Astrocyte (in vitro differentiated cells and primary cell): ENCODE data around the gene CCNB2. TPM values are rescaled to one million over a fixed set of nuclear protein-coding genes. Genes with fewer than 3 reads are reported as not detected.

ENCODE experiments used
- DNase-seq: peaks from one replicate; pipeline ENCODE4 v3.0.0-alpha.2; 2010; ENCODE audit warnings: low read depth
- FAIRE-seq: peaks from 2 replicates; lab custom pipeline; 2011; peaks lifted over from hg19 to GRCh38; lab: Jason Lieb, UNC
- H2AFZ ChIP-seq: 2 replicates; pipeline ENCODE4 v1.6.0; 2012; ENCODE audit warnings: low read depth, low read length, inconsistent platforms
- H3K27ac ChIP-seq: 2 replicates; pipeline ENCODE4 v1.5.1; 2011; ENCODE audit warnings: low read depth, low read length, inconsistent platforms
- H3K27me3 ChIP-seq: 2 replicates; pipeline ENCODE4 v1.6.0; 2011; ENCODE audit warnings: low read length, inconsistent platforms; ENCODE audit not compliant: insufficient read depth
- H3K36me3 ChIP-seq: 2 replicates; pipeline ENCODE4 v1.5.1; 2011; ENCODE audit warnings: low read length, inconsistent platforms; ENCODE audit not compliant: insufficient read depth
- H3K4me1 ChIP-seq: 2 replicates; pipeline ENCODE4 v1.5.1; 2011; ENCODE audit warnings: low read length, inconsistent platforms; ENCODE audit not compliant: insufficient read depth
- H3K4me2 ChIP-seq: 2 replicates; pipeline ENCODE4 v1.6.0; 2012; ENCODE audit warnings: low read length, inconsistent platforms
- H3K4me3 ChIP-seq: 2 replicates; pipeline ENCODE4 v1.5.1; 2011; ENCODE audit warnings: low read depth, mild to moderate bottlenecking, low read length, inconsistent platforms; ENCODE audit not compliant: insufficient read depth
- H3K79me2 ChIP-seq: 2 replicates; pipeline ENCODE4 v1.6.0; 2012; ENCODE audit warnings: mild to moderate bottlenecking, low read length, inconsistent platforms; ENCODE audit not compliant: insufficient read depth
- H3K9ac ChIP-seq: 2 replicates; pipeline ENCODE4 v1.6.0; 2012; ENCODE audit warnings: mild to moderate bottlenecking, low read length, inconsistent platforms
- H3K9me3 ChIP-seq: 2 replicates; pipeline ENCODE4 v1.5.1; 2012; ENCODE audit warnings: low read depth, mild to moderate bottlenecking, low read length, inconsistent platforms; ENCODE audit not compliant: insufficient read depth
- H4K20me1 ChIP-seq: 2 replicates; pipeline ENCODE4 v1.6.0; 2012; ENCODE audit warnings: low read length, inconsistent platforms; ENCODE audit not compliant: insufficient read depth
- H3K27ac Mint-ChIP-seq: one replicate; pipeline ENCODE4 v1.8.0; 2021; ENCODE audit warnings: mild to moderate bottlenecking, mixed read lengths; ENCODE audit not compliant: unreplicated experiment
- H3K27me3 Mint-ChIP-seq: one replicate; pipeline ENCODE4 v1.8.0; 2021; ENCODE audit warnings: low read depth, mixed read lengths; ENCODE audit not compliant: unreplicated experiment
- H3K36me3 Mint-ChIP-seq: one replicate; pipeline ENCODE4 v1.8.0; 2021; ENCODE audit warnings: low read depth, mixed read lengths; ENCODE audit not compliant: unreplicated experiment
- H3K4me1 Mint-ChIP-seq: one replicate; pipeline ENCODE4 v1.8.0; 2021; ENCODE audit warnings: low read depth, mixed read lengths; ENCODE audit not compliant: unreplicated experiment
- H3K4me3 Mint-ChIP-seq: one replicate; pipeline ENCODE4 v1.8.0; 2021; ENCODE audit warnings: mild to moderate bottlenecking, moderate library complexity, mixed read lengths; ENCODE audit not compliant: unreplicated experiment
- H3K9me3 Mint-ChIP-seq: one replicate; pipeline ENCODE4 v1.8.0; 2021; ENCODE audit warnings: mild to moderate bottlenecking, mixed read lengths; ENCODE audit not compliant: unreplicated experiment
- CTCF ChIP-seq: IDR thresholded peaks from 2 replicates; pipeline ENCODE4 v1.5.1; 2011; ENCODE audit warnings: low read depth, mild to moderate bottlenecking, inconsistent platforms, low read length, moderate library complexity; ENCODE audit not compliant: insufficient read depth
- EZH2 ChIP-seq: IDR thresholded peaks from 2 replicates; pipeline ENCODE4 v1.6.1; 2012; ENCODE audit warnings: mild to moderate bottlenecking, low read length, inconsistent platforms; ENCODE audit not compliant: insufficient read depth
- total RNA-seq: library from RNA; stranded (reverse); gene quantifications from 2 replicates; pipeline ENCODE4 v1.2.1, GENCODE V29; 2021

Gene CCNB2
- total RNA-seq, 1 donor from 2014 or later, result 7.9 TPM

GRCh38 chr15:59074607-59075006, 30.3 kb upstream of the CCNB2 start:
- Mint-ChIP-seq H3K27me3 (no peaks in the 10 kb centered on the region), H3K9me3 (peaks cover 9% of the 10 kb centered on the region), H3K4me1 (no peaks in the 10 kb centered on the region), H3K36me3 (peaks cover 18% of the 10 kb centered on the region), H3K27ac (no peak overlapping the region), H3K4me3 (no peak overlapping the region)
- DNase-seq (no peak), FAIRE-seq (no peak)
- Histone ChIP-seq H3K9ac (no peak overlapping the region), H3K9me3 (no peaks in the 10 kb centered on the region), H3K4me2 (no peak overlapping the region), H2AFZ (no peak overlapping the region), H3K4me3 (no peak overlapping the region), H3K27ac (no peak overlapping the region), H3K79me2 (no peaks in the 10 kb centered on the region), H4K20me1 (no peaks in the 10 kb centered on the region), H3K4me1 (no peaks in the 10 kb centered on the region), H3K36me3 (peaks cover 25% of the 10 kb centered on the region), H3K27me3 (no peaks in the 10 kb centered on the region)
- TF ChIP-seq CTCF (no peak), EZH2 (no peak)

- H3K4me3 ChIP-seq, result no peak overlapping the region
- no peaks in the 10 kb centered on the region for H3K27me3 Mint-ChIP-seq
- no peaks in the 10 kb centered on the region for H3K4me1 Mint-ChIP-seq
- no peaks in the 10 kb centered on the region for H3K9me3 Mint-ChIP-seq
- no peaks in the 10 kb centered on the region for H3K79me2 ChIP-seq
- H2AFZ ChIP-seq, result no peak overlapping the region
- FAIRE-seq (no peak), DNase-seq (no peak)
- no peaks in the 10 kb centered on the region for H3K9me3 ChIP-seq
- no peak overlapping the region for H3K27ac Mint-ChIP-seq
- H3K4me3 Mint-ChIP-seq, result no peak overlapping the region
- H3K27ac ChIP-seq, result no peak overlapping the region
- H3K27me3 ChIP-seq, result no peaks in the 10 kb centered on the region
- peaks cover 3% of the 10 kb centered on the region for H3K36me3 Mint-ChIP-seq
- H3K9ac ChIP-seq, result no peak overlapping the region
- H3K4me1 ChIP-seq, result no peaks in the 10 kb centered on the region
- H3K36me3 ChIP-seq, result peaks cover 24% of the 10 kb centered on the region
- no peak overlapping the region for H3K4me2 ChIP-seq
- TF ChIP-seq EZH2, result no peak
- peaks cover 5% of the 10 kb centered on the region for H4K20me1 ChIP-seq
These were observed 17.2 kb upstream of the CCNB2 start for GRCh38 chr15:59087731-59088130.

- Histone ChIP-seq H3K79me2 (no peaks in the 10 kb centered on the region), H3K4me3 (no peak overlapping the region), H3K9ac (no peak overlapping the region), H4K20me1 (no peaks in the 10 kb centered on the region), H3K27me3 (no peaks in the 10 kb centered on the region), H3K4me1 (no peaks in the 10 kb centered on the region), H3K9me3 (no peaks in the 10 kb centered on the region), H3K4me2 (no peak overlapping the region), H2AFZ (no peak overlapping the region), H3K27ac (no peak overlapping the region), H3K36me3 (peaks cover 44% of the 10 kb centered on the region)
- FAIRE-seq (no peak), DNase-seq (no peak)
- no peaks in the 10 kb centered on the region for H3K4me1 Mint-ChIP-seq
- no peak overlapping the region for H3K27ac Mint-ChIP-seq
- H3K4me3 Mint-ChIP-seq, result no peak overlapping the region
- TF ChIP-seq CTCF (no peak), EZH2 (no peak)
- no peaks in the 10 kb centered on the region for H3K36me3 Mint-ChIP-seq
- no peaks in the 10 kb centered on the region for H3K27me3 Mint-ChIP-seq
- no peaks in the 10 kb centered on the region for H3K9me3 Mint-ChIP-seq
These were observed 10.9 kb upstream of the CCNB2 start for GRCh38 chr15:59094077-59094476.
